ENCODE data around the gene SNPH.

Gene SNPH

GRCh38 chr20:1323256-1323655 lies 57.2 kb downstream of the SNPH start:
- H3K27ac ChIP-seq, result no peak overlapping the region
- TF ChIP-seq CTCF (conservative IDR thresholded peaks at IDR 0.05), result no peak

- no peak for TF ChIP-seq CTCF (conservative IDR thresholded peaks at IDR 0.05)
- peak overlapping the region; percentile 92 for H3K27ac ChIP-seq
Observed at GRCh38 chr20:1323830-1324597, 57.9 kb downstream of the SNPH start.

- H3K27ac ChIP-seq, result peak overlapping the region; percentile 92
- TF ChIP-seq CTCF (conservative IDR thresholded peaks at IDR 0.05), result no peak
Observed at GRCh38 chr20:1324598-1325172, 58.6 kb downstream of the SNPH start.

GRCh38 chr20:1325173-1326030 lies 59.3 kb downstream of the SNPH start:
- H3K27ac ChIP-seq, result peak overlapping the region; percentile 92
- TF ChIP-seq CTCF (conservative IDR thresholded peaks at IDR 0.05), result no peak; the same call in 1 of the 2 replicates

GRCh38 chr20:1326031-1326930 lies 60.2 kb downstream of the SNPH start:
- no peak for TF ChIP-seq CTCF (conservative IDR thresholded peaks at IDR 0.05)
- H3K27ac ChIP-seq, result peak overlapping the region; percentile 92

- no peak for TF ChIP-seq CTCF (conservative IDR thresholded peaks at IDR 0.05)
- H3K27ac ChIP-seq, result no peak overlapping the region
Observed at GRCh38 chr20:1327241-1327653, 61.2 kb downstream of the SNPH start.
